ENCODE measurements around the gene CDR2L. TPM values are rescaled to one million over a fixed set of nuclear protein-coding genes. Genes with fewer than 3 reads are reported as not detected.
A peak's percentile ranks its signal among the peaks of the same experiment; 100 is the strongest.

The CDR2L gene
- polyA plus RNA-seq, 1 of the 3 experiments (the other 2 are of a cell fraction): 21.2 TPM

- TF ChIP-seq, protein P1, sequence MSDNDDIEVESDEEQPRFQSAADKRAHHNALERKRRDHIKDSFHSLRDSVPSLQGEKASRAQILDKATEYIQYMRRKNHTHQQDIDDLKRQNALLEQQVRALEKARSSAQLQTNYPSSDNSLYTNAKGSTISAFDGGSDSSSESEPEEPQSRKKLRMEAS (IDR thresholded peaks at IDR 0.05; ENCODE audit: low read depth): peak; percentile 97
- TF ChIP-seq NRF1 (IDR thresholded peaks at IDR 0.05; ENCODE audit: low read depth, low read length): peak; percentile 3; the same call in 1 of the 2 replicates
- TF ChIP-seq, protein P2, sequence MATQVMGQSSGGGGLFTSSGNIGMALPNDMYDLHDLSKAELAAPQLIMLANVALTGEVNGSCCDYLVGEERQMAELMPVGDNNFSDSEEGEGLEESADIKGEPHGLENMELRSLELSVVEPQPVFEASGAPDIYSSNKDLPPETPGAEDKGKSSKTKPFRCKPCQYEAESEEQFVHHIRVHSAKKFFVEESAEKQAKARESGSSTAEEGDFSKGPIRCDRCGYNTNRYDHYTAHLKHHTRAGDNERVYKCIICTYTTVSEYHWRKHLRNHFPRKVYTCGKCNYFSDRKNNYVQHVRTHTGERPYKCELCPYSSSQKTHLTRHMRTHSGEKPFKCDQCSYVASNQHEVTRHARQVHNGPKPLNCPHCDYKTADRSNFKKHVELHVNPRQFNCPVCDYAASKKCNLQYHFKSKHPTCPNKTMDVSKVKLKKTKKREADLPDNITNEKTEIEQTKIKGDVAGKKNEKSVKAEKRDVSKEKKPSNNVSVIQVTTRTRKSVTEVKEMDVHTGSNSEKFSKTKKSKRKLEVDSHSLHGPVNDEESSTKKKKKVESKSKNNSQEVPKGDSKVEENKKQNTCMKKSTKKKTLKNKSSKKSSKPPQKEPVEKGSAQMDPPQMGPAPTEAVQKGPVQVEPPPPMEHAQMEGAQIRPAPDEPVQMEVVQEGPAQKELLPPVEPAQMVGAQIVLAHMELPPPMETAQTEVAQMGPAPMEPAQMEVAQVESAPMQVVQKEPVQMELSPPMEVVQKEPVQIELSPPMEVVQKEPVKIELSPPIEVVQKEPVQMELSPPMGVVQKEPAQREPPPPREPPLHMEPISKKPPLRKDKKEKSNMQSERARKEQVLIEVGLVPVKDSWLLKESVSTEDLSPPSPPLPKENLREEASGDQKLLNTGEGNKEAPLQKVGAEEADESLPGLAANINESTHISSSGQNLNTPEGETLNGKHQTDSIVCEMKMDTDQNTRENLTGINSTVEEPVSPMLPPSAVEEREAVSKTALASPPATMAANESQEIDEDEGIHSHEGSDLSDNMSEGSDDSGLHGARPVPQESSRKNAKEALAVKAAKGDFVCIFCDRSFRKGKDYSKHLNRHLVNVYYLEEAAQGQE (IDR thresholded peaks at IDR 0.05; ENCODE audit: low read depth, low read length): peak; percentile 64; the same call in 1 of the 2 replicates
- peak; percentile 82; the same call in 1 of the 2 replicates for TF ChIP-seq SIN3A (IDR thresholded peaks at IDR 0.05; ENCODE audit: borderline replicate concordance, low read depth, low read length)
- peak; percentile 28; the same call in 1 of the 2 replicates for TF ChIP-seq TCF12 (IDR thresholded peaks at IDR 0.05)
- no peak for TF ChIP-seq SMC3 (IDR thresholded peaks at IDR 0.05; ENCODE audit: low read depth, low read length)
- no peak for TF ChIP-seq PBX3 (IDR thresholded peaks at IDR 0.05)
- TF ChIP-seq EZH2phosphoT487 (IDR thresholded peaks at IDR 0.05; ENCODE audit: borderline replicate concordance, low read depth): no peak
- no peak for TF ChIP-seq RAD21 (IDR thresholded peaks at IDR 0.05; ENCODE audit: low read length)
- TF ChIP-seq TAF1 (IDR thresholded peaks at IDR 0.05; ENCODE audit: borderline replicate concordance, low read depth, low read length): no peak
- peak in 1 of 2 experiments; percentile 46; a peak in 1 of 4 replicates for TF ChIP-seq EP300 (IDR thresholded peaks at IDR 0.05; ENCODE audit: borderline replicate concordance in 1 of 2, low read depth in 1 of 2, low read length in 1 of 2)
Measured at GRCh38 chr17:75033346-75034235, 46.2 kb downstream of the CDR2L start (continued).

GRCh38 chr17:75034236-75034908 is 46.9 kb downstream of the CDR2L start:
- Histone ChIP-seq H3K79me2 (ENCODE audit: insufficient read depth) (no peaks in the 10 kb centered on the region), H3K27ac (ENCODE audit: low read depth in 2 of 2, low read length in 1 of 2) (peak overlapping the region; percentile 90 to 92), H3K9me3 (peaks cover 5% of the 10 kb centered on the region; the same call in 1 of the 2 replicates), H3F3A (replicated peaks; ENCODE audit: insufficient read depth) (peaks cover 44% of the 10 kb centered on the region), H3K9ac (peak overlapping the region; percentile 93), H3K4me1 (ENCODE audit: control insufficient read depth in 1 of 2, insufficient read depth in 2 of 2, low read depth in 1 of 2, low read length in 1 of 2) (peaks cover 0 to 22% of the 10 kb centered on the region in 2 experiments; a peak in 1 of 4 replicates), H3K27me3 (ENCODE audit: insufficient read depth) (no peaks in the 10 kb centered on the region), H3K9me2 (no peaks in the 10 kb centered on the region), H2AFZ (ENCODE audit: low read depth) (peak overlapping the region; percentile 97), H3K4me2 (peak overlapping the region; percentile 89), H3K4me3 (ENCODE audit: low read depth in 2 of 2, low read length in 1 of 2) (peak overlapping the region; percentile 67 to 98), H3K36me3 (replicated peaks in 1 of 2; ENCODE audit: control insufficient read depth in 1 of 2, insufficient read depth in 2 of 2, low read length in 1 of 2) (peaks cover 8 to 10% of the 10 kb centered on the region in 2 experiments), H4K20me1 (ENCODE audit: insufficient read depth) (peaks cover 4% of the 10 kb centered on the region; the same call in 1 of the 2 replicates)
- CTCF ChIA-PET: interaction anchor here (0.7 to 4.0 kb wide), 19 partner anchors 8 to 167 kb away, joined by 3 to 31 read pairs (median 5); partner anchors contain the start of genes MRPL58, NT5C and OTOP2
- POLR2A ChIA-PET: interaction anchor here (0.6 to 2.2 kb wide), 13 partner anchors 12 to 1097 kb away, joined by 3 to 40 read pairs (median 4); partner anchors contain the start of genes ATP5PD, CDR2L, FDXR and HID1
- peak; percentile 81 for DNase-seq
- 3% methylated on average over 39 of the region's 43 CpGs for WGBS (ENCODE audit: low lambda C conversion rate)
- peak; percentile 77 for TF ChIP-seq RCOR1 (IDR thresholded peaks at IDR 0.05; ENCODE audit: low read length)
- TF ChIP-seq, protein P2 (IDR thresholded peaks at IDR 0.05; ENCODE audit: low read depth, low read length): no peak
- no peak for TF ChIP-seq POLR2AphosphoS5 (IDR thresholded peaks at IDR 0.05; ENCODE audit: low read depth, low read length)
- peak; percentile 43; the same call in 1 of the 2 replicates for TF ChIP-seq FOSL2 (IDR thresholded peaks at IDR 0.05; ENCODE audit: borderline replicate concordance, low read depth)
- peak; percentile 49 for TF ChIP-seq CTCF (IDR thresholded peaks at IDR 0.05)
- TF ChIP-seq, protein P1 (IDR thresholded peaks at IDR 0.05; ENCODE audit: low read depth): peak; percentile 95
